GM12891 (cell line): Measurements from ENCODE around the gene PDGFA.

ENCODE experiments used
- PAX5 ChIP-seq: IDR thresholded peaks from 2 replicates; pipeline ENCODE4 v1.6.1; 2011; ENCODE audit warnings: low read length, moderate library complexity, mild to moderate bottlenecking; ENCODE audit not compliant: insufficient read depth, severe bottlenecking
- POLR2A ChIP-seq: IDR thresholded peaks from 2 replicates; pipeline ENCODE4 v1.6.1; 2011; ENCODE audit warnings: low read depth, low read length, control low read depth
- POLR2AphosphoS5 ChIP-seq: IDR thresholded peaks from 2 replicates; pipeline ENCODE4 v1.6.1; 2011; ENCODE audit warnings: low read depth, low read length, control low read depth
- SPI1 ChIP-seq: IDR thresholded peaks from 2 replicates; pipeline ENCODE4 v1.6.1; 2011; ENCODE audit warnings: low read depth, low read length, control low read depth
- TAF1 ChIP-seq: IDR thresholded peaks from 2 replicates; pipeline ENCODE4 v1.6.1; 2011; ENCODE audit warnings: low read depth, low read length, control low read depth

DNA sequence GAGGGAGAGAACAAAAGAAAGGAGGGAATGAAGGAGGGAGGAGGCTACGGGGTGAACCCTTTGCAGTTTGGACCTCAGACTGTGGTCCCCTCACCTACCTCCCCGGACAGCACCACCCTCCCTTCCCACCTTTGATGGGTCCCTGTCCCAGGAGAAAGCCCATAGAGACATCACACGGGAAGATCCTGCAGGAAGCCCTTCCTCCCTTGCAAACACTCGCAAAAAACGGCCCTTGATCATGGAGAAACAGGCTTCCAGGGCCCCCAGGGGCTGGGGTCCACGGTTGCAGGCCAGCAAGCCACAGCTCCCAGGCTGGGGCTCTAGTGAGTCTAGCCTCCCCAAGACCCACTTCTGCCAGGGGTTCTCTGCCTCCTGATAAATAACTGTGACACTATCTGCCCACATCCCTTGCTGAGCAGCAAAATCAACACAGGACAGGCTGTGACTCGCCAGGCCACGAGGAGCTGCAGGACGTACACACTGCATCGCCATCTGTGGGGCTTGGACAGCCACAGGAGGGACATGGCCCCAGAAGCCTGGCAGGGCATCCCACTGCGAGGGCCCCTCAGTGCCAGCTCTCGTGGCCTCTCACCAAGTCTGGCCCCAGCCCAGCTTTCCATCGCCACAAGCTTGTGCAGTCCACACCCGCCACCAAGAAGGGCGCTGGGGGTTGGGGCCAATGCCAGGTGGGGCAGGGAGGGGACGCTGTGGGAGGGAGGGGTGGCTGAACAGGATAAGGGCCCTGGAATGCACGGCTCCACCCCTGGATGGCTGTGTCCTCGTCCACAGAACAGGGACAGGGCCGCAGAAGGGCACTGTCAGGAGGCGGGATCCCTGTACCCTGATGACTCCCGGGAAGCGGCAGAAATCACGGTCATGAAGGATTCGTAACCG lies 34.2 kb downstream of the PDGFA start:
- TF ChIP-seq POLR2AphosphoS5 (no peak), POLR2A (no peak), SPI1 (no peak), TAF1 (no peak), PAX5 (no peak)
